Measurements from ENCODE around the gene TAS1R1. TPM values are rescaled to one million over a fixed set of nuclear protein-coding genes. Genes with fewer than 3 reads are reported as not detected.

Gene TAS1R1
- polyA plus RNA-seq, 1 donor (not counting 4 experiments of a cell fraction or from before 2014, with no cell fraction given): not detected

DNA sequence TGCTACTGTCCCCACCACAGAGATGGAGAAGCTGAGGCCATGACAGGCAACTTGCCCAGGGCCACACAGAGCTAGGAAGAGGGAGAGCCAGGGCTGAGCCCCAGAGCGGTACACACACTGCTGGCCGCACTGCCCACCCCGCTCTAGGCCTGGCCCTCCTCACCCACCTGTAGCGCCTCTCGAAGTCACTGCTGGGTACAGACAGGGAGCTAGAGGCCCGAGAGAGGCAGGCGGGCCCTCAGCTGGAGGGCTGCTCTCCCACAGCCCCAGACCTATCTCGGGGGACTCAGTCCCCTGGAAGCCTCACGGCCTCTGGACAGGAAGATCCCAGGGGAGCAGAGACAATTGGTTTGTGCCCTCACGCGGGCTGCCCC lies 46.3 kb upstream of the TAS1R1 start:
- FAIRE-seq: no peak

DNA sequence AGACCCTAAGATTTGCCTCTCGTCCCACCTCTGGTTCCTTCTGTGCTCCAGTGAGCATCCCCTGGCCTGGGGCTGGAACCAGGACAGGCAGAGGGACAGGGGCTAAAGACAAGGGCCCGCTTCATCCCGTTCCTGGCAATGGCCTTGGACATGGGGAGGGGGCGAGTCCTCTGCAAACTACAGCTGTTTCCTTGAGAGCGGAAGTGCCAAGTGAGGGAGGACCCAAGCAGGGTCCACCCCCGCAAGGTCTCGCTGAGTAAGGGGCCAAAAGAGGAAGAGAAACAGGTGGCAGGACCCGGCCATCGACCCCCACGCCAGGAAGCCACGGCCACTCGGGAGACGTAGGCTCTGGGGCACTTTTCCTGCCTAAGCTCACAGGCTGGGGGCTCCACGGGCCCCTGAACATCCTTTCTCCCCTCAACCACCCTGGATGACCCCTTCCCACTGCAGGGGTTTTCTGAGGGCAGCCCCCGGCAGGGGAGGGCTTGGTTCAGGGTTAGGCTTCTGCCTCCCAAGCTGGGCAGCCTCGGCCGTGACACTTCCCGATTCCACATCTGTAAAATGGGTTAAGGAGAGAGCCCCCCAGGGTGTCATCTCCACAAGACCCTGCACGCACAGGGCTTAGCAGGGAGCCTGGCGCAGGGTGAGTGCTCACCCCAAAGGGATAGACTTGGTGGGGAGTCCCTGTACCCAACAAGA lies 45.7 kb upstream of the TAS1R1 start:
- H2AFZ ChIP-seq (ENCODE audit: control insufficient read depth, low read length): no peak overlapping the region
- H3K27ac ChIP-seq (ENCODE audit: control insufficient read depth, insufficient read depth, low read length): no peak overlapping the region
- H3K9ac ChIP-seq (ENCODE audit: control insufficient read depth, extremely low read depth, insufficient read depth, low read length): no peak overlapping the region
- no peaks in the 10 kb centered on the region for H4K20me1 ChIP-seq (ENCODE audit: control insufficient read depth, extremely low read depth, insufficient read depth, low read length)
- no peak overlapping the region for H3K4me3 ChIP-seq (ENCODE audit: control insufficient read depth in 2 of 3, extremely low read depth in 1 of 3, insufficient read depth in 2 of 3, low read depth in 1 of 3, low read length in 3 of 3)
- dilution Hi-C loops (cut with MboI; ENCODE audit: extremely low pct_ligation_motif_present, low sequenced_read_pairs): no loop called here
- H3K9me3 ChIP-seq (ENCODE audit: control insufficient read depth, low read depth, low read length): no peaks in the 10 kb centered on the region
- no peak overlapping the region for H3K4me2 ChIP-seq (ENCODE audit: control insufficient read depth, extremely low read depth, insufficient read depth, low read depth, low read length)
- no peaks in the 10 kb centered on the region for H3K36me3 ChIP-seq (ENCODE audit: control insufficient read depth in 2 of 2, extremely low read depth in 1 of 2, insufficient read depth in 2 of 2, low read length in 2 of 2)
- no peaks in the 10 kb centered on the region for H3K9me1 ChIP-seq (ENCODE audit: control insufficient read depth, extremely low read depth, insufficient read depth, low read length)
- DNase-seq (ENCODE audit: low read depth, low spot score): no peak
- no peaks in the 10 kb centered on the region for H3K4me1 ChIP-seq (ENCODE audit: control insufficient read depth, extremely low read depth, insufficient read depth, low read length)
- peaks cover 4% of the 10 kb centered on the region for H3K27me3 ChIP-seq (ENCODE audit: control insufficient read depth, extremely low read depth, insufficient read depth, low read length)
- no peak for FAIRE-seq
- no peaks in the 10 kb centered on the region for H3K79me2 ChIP-seq (ENCODE audit: control insufficient read depth, insufficient read depth, low read length)
- TF ChIP-seq, protein P1, sequence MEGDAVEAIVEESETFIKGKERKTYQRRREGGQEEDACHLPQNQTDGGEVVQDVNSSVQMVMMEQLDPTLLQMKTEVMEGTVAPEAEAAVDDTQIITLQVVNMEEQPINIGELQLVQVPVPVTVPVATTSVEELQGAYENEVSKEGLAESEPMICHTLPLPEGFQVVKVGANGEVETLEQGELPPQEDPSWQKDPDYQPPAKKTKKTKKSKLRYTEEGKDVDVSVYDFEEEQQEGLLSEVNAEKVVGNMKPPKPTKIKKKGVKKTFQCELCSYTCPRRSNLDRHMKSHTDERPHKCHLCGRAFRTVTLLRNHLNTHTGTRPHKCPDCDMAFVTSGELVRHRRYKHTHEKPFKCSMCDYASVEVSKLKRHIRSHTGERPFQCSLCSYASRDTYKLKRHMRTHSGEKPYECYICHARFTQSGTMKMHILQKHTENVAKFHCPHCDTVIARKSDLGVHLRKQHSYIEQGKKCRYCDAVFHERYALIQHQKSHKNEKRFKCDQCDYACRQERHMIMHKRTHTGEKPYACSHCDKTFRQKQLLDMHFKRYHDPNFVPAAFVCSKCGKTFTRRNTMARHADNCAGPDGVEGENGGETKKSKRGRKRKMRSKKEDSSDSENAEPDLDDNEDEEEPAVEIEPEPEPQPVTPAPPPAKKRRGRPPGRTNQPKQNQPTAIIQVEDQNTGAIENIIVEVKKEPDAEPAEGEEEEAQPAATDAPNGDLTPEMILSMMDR (optimal IDR thresholded peaks at IDR 0.05 in 1 of 3, IDR thresholded peaks at IDR 0.05 in 1 of 3, conservative IDR thresholded peaks at IDR 0.05 in 1 of 3; ENCODE audit: extremely low read depth in 1 of 3, insufficient read depth in 2 of 3, low read length in 3 of 3): no peak
- TF ChIP-seq EZH2 (IDR thresholded peaks at IDR 0.05; ENCODE audit: low read length): no peak

More for the DNA sequence above, 46.3 kb upstream of the TAS1R1 start:
- no peaks in the 10 kb centered on the region for H3K9me3 ChIP-seq (ENCODE audit: control insufficient read depth, low read depth, low read length)
- no peaks in the 10 kb centered on the region for H3K79me2 ChIP-seq (ENCODE audit: control insufficient read depth, insufficient read depth, low read length)
- no peak overlapping the region for H3K4me3 ChIP-seq (ENCODE audit: control insufficient read depth in 2 of 3, extremely low read depth in 1 of 3, insufficient read depth in 2 of 3, low read depth in 1 of 3, low read length in 3 of 3)
- no peak overlapping the region for H2AFZ ChIP-seq (ENCODE audit: control insufficient read depth, low read length)
- no peaks in the 10 kb centered on the region for H3K36me3 ChIP-seq (ENCODE audit: control insufficient read depth in 2 of 2, extremely low read depth in 1 of 2, insufficient read depth in 2 of 2, low read length in 2 of 2)
- no peak overlapping the region for H3K27ac ChIP-seq (ENCODE audit: control insufficient read depth, insufficient read depth, low read length)
- DNase-seq (ENCODE audit: low read depth, low spot score): no peak
- no peaks in the 10 kb centered on the region for H3K9me1 ChIP-seq (ENCODE audit: control insufficient read depth, extremely low read depth, insufficient read depth, low read length)
- no peak overlapping the region for H3K4me2 ChIP-seq (ENCODE audit: control insufficient read depth, extremely low read depth, insufficient read depth, low read depth, low read length)
- dilution Hi-C loops (cut with MboI; ENCODE audit: extremely low pct_ligation_motif_present, low sequenced_read_pairs): no loop called here
- no peaks in the 10 kb centered on the region for H4K20me1 ChIP-seq (ENCODE audit: control insufficient read depth, extremely low read depth, insufficient read depth, low read length)
- no peak overlapping the region for H3K9ac ChIP-seq (ENCODE audit: control insufficient read depth, extremely low read depth, insufficient read depth, low read length)
- TF ChIP-seq EZH2 (IDR thresholded peaks at IDR 0.05; ENCODE audit: low read length): no peak
- TF ChIP-seq, protein P1 (optimal IDR thresholded peaks at IDR 0.05 in 1 of 3, IDR thresholded peaks at IDR 0.05 in 1 of 3, conservative IDR thresholded peaks at IDR 0.05 in 1 of 3; ENCODE audit: extremely low read depth in 1 of 3, insufficient read depth in 2 of 3, low read length in 3 of 3): no peak
- H3K27me3 ChIP-seq (ENCODE audit: control insufficient read depth, extremely low read depth, insufficient read depth, low read length): peaks cover 4% of the 10 kb centered on the region
- no peaks in the 10 kb centered on the region for H3K4me1 ChIP-seq (ENCODE audit: control insufficient read depth, extremely low read depth, insufficient read depth, low read length)
